Trophoblast cell (in vitro differentiated cells and primary cell): ENCODE results near the gene SMURF1.

ENCODE experiments used
- DNase-seq, 2 donors: peaks; one replicate each; pipeline ENCODE4 v3.0.0-alpha.2; 2016
- H2AFZ ChIP-seq: 2 replicates; pipeline ENCODE4 v1.6.1; 2013; ENCODE audit warnings: low read length, moderate library complexity, mild to moderate bottlenecking; ENCODE audit not compliant: insufficient read depth, poor library complexity
- H2AK5ac ChIP-seq: 2 replicates; pipeline ENCODE4 v1.6.1; 2013; ENCODE audit warnings: mild to moderate bottlenecking, low read length
- H2BK120ac ChIP-seq: 2 replicates; pipeline ENCODE4 v1.6.1; 2013; ENCODE audit warnings: low read length, mild to moderate bottlenecking, moderate library complexity; ENCODE audit not compliant: insufficient read depth, poor library complexity
- H2BK12ac ChIP-seq: 2 replicates; pipeline ENCODE4 v1.6.1; 2013; ENCODE audit warnings: mild to moderate bottlenecking, low read length, moderate library complexity
- H2BK5ac ChIP-seq: 2 replicates; pipeline ENCODE4 v1.6.1; 2013; ENCODE audit warnings: low read length, low read depth, moderate library complexity, mild to moderate bottlenecking; ENCODE audit not compliant: poor library complexity
- H3K14ac ChIP-seq: 2 replicates; pipeline ENCODE4 v1.6.1; 2013; ENCODE audit warnings: mild to moderate bottlenecking, low read length
- H3K18ac ChIP-seq: 2 replicates; pipeline ENCODE4 v1.6.1; 2013; ENCODE audit warnings: mild to moderate bottlenecking, low read length
- H3K23ac ChIP-seq: 2 replicates; pipeline ENCODE4 v1.6.1; 2013; ENCODE audit warnings: low read length
- H3K27ac ChIP-seq: 2 replicates; pipeline ENCODE4 v1.5.1; 2013; ENCODE audit warnings: low read depth, mild to moderate bottlenecking, inconsistent platforms, low read length, moderate library complexity
- H3K27me3 ChIP-seq: 2 replicates; pipeline ENCODE4 v1.6.1; 2013; ENCODE audit warnings: inconsistent platforms, mild to moderate bottlenecking, low read length, moderate library complexity; ENCODE audit not compliant: insufficient read depth
- H3K36me3 ChIP-seq, 2 experiments: 1 replicate in 1 of 2; 2 replicates in 1 of 2; pipeline ENCODE4 v1.6.1; 2013; ENCODE audit warnings: low read length in 2 of 2, mild to moderate bottlenecking in 2 of 2, moderate library complexity in 1 of 2; ENCODE audit not compliant: insufficient read depth in 2 of 2, control insufficient read depth in 1 of 2
- H3K4ac ChIP-seq: 2 replicates; pipeline ENCODE4 v1.6.1; 2013; ENCODE audit warnings: low read depth, mild to moderate bottlenecking, low read length, moderate library complexity
- H3K4me1 ChIP-seq, 2 experiments: 1 replicate in 1 of 2; 2 replicates in 1 of 2; pipeline ENCODE4 v1.6.1; 2013; ENCODE audit warnings: low read length in 2 of 2, mild to moderate bottlenecking in 2 of 2, moderate library complexity in 1 of 2; ENCODE audit not compliant: insufficient read depth in 2 of 2, control insufficient read depth in 1 of 2
- H3K4me2 ChIP-seq: 2 replicates; pipeline ENCODE4 v1.6.1; 2013; ENCODE audit warnings: inconsistent platforms, mild to moderate bottlenecking, low read length, moderate library complexity
- H3K4me3 ChIP-seq: 2 replicates; pipeline ENCODE4 v1.5.1; 2013; ENCODE audit warnings: mild to moderate bottlenecking, low read depth, low read length, inconsistent platforms
- H3K79me1 ChIP-seq: one replicate; pipeline ENCODE4 v1.6.1; 2013; ENCODE audit warnings: low read length
- H3K79me2 ChIP-seq: 2 replicates; pipeline ENCODE4 v1.6.1; 2013; ENCODE audit warnings: low read length, mild to moderate bottlenecking; ENCODE audit not compliant: control insufficient read depth, insufficient read depth, poor library complexity
- H3K9ac ChIP-seq: 2 replicates; pipeline ENCODE4 v1.6.1; 2013; ENCODE audit warnings: mild to moderate bottlenecking, low read length
- H3K9me3 ChIP-seq: 2 replicates; pipeline ENCODE4 v1.6.1; 2013; ENCODE audit warnings: low read depth, mild to moderate bottlenecking, control low read depth, inconsistent platforms, low read length; ENCODE audit not compliant: insufficient read depth
- H4K12ac ChIP-seq: 2 replicates; pipeline ENCODE4 v1.6.1; 2013; ENCODE audit warnings: low read depth, mild to moderate bottlenecking, low read length, moderate library complexity
- H4K8ac ChIP-seq: 2 replicates; pipeline ENCODE4 v1.6.1; 2013; ENCODE audit warnings: low read depth, mild to moderate bottlenecking, low read length, moderate library complexity
- H4K91ac ChIP-seq: one replicate; pipeline ENCODE4 v1.6.1; 2013; ENCODE audit warnings: low read depth, mild to moderate bottlenecking, low read length, moderate library complexity
- WGBS: extraction: QIAGEN DNeasy Blood & Tissue Kit; methylation state at CpG from one replicate; pipeline ENCODE4 v1.1.7; 2013; ENCODE audit warnings: missing lambda C conversion rate; ENCODE audit not compliant: insufficient read length, insufficient coverage; ENCODE audit errors: extremely low coverage; 5-methylcytosine and 5-hydroxymethylcytosine counted together

The SMURF1 gene

DNA sequence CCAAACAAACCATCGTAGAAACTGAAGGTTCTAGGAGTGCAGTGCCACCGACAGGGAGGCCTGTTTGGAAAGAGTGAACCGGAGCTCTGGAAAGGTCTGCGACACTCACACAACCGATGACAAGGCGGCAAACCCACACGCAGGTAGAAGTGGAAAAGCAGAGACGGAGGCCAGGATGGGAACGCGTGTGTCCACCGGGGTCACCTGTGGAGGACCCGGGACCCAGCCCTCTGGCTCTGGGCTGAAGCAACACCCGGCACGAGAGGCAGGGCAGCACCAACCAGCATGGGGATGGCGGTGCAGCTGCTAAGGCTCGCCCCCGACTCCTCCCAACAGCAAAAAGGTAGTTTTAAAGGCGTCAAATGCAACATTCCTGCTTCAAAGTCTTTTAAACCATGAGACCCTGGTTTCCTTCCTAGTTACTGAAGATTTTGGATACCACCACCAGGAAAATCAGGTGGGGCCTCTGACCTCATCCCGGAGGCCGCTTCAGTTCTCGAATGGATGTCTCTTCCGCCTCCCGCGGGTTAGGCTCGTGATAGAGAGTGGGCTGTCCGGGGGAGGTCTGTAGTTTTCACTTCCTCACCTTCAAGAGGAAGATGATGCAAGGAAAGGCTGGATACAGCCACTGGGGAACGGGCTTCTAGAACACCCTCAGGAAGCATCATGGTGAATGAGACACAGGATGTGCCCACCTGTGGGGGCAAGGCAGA lies 115.5 kb downstream of the SMURF1 start:
- H3K4me1 ChIP-seq = no peaks in the 10 kb centered on the region
- H4K12ac ChIP-seq = no peak overlapping the region
- no peak overlapping the region for H2AK5ac ChIP-seq
- no CpG with 5 or more reads among the region's 27 CpGs for WGBS
- H3K14ac ChIP-seq = no peak overlapping the region
- H3K27me3 ChIP-seq = no peaks in the 10 kb centered on the region
- H2AFZ ChIP-seq = no peak overlapping the region
- no peaks in the 10 kb centered on the region for H3K79me1 ChIP-seq
- no peaks in the 10 kb centered on the region for H3K9me3 ChIP-seq
- H3K18ac ChIP-seq = no peak overlapping the region
- no peak for DNase-seq
- H3K9ac ChIP-seq = no peak overlapping the region
- peaks cover 41 to 50% of the 10 kb centered on the region in 2 experiments for H3K36me3 ChIP-seq
- no peak overlapping the region for H3K23ac ChIP-seq
- no peaks in the 10 kb centered on the region for H3K79me2 ChIP-seq
- no peak overlapping the region for H3K4me3 ChIP-seq
- H2BK5ac ChIP-seq = no peak overlapping the region
- H4K8ac ChIP-seq = no peak overlapping the region
- H3K27ac ChIP-seq = no peak overlapping the region
- H4K91ac ChIP-seq = no peak overlapping the region
- H2BK120ac ChIP-seq = no peak overlapping the region
- H2BK12ac ChIP-seq = no peak overlapping the region
- no peak overlapping the region for H3K4me2 ChIP-seq
- no peak overlapping the region for H3K4ac ChIP-seq

DNA sequence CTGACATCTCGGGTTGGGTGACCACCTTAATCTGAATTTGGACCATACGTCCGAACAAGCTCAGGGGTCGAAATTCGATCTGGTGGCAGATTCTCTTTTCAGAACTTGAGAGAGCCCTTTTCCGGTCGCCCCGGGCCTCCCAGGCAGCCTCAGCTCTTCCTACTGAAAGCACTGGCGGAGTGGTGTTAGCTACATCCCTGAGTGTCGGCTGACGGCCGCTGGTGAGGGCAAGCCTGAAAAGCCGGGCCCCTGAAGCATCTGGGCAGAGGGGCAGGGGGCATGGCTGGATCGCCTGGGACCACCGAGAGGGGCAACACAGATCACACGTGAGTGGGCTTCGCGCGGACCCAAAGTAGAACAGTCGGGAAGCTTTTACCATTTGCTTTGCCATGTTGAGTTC lies 116.1 kb downstream of the SMURF1 start:
- no peak overlapping the region for H2AK5ac ChIP-seq
- WGBS = no CpG with 5 or more reads among the region's 20 CpGs
- H3K9me3 ChIP-seq = no peaks in the 10 kb centered on the region
- H3K4me3 ChIP-seq = no peak overlapping the region
- no peak overlapping the region for H3K23ac ChIP-seq
- no peak for DNase-seq
- no peak overlapping the region for H3K27ac ChIP-seq
- no peak overlapping the region for H3K4ac ChIP-seq
- H3K36me3 ChIP-seq = peaks cover 35 to 44% of the 10 kb centered on the region in 2 experiments
- no peak overlapping the region for H4K91ac ChIP-seq
- H2BK12ac ChIP-seq = no peak overlapping the region
- no peaks in the 10 kb centered on the region for H3K4me1 ChIP-seq
- no peaks in the 10 kb centered on the region for H3K79me2 ChIP-seq
- H3K9ac ChIP-seq = no peak overlapping the region
- H4K12ac ChIP-seq = no peak overlapping the region
- no peak overlapping the region for H3K14ac ChIP-seq
- no peak overlapping the region for H3K4me2 ChIP-seq
- no peak overlapping the region for H2AFZ ChIP-seq
- H2BK120ac ChIP-seq = no peak overlapping the region
- no peak overlapping the region for H3K18ac ChIP-seq
- no peak overlapping the region for H4K8ac ChIP-seq
- no peaks in the 10 kb centered on the region for H3K27me3 ChIP-seq
- no peaks in the 10 kb centered on the region for H3K79me1 ChIP-seq
- H2BK5ac ChIP-seq = no peak overlapping the region

DNA sequence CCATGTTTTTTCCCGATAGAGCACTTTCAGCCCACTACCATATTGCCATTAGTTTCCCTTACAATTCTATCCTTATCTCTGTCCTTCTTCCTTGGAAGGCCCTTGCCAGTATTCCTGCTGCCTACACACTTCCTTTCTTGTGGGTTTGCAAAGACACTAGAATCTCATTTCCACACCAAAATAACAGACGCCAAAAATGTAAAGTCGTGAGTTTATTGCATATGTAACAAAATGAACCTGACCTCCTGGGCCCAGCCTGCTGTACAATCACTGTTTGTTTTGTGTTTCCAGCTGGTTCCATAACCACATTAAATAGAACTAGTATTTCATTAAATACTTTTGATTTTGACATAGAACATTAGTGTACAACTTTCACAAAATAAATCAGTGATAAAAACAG lies 116.7 kb downstream of the SMURF1 start:
- Histone ChIP-seq H2AFZ (no peak overlapping the region), H3K4ac (no peak overlapping the region), H2BK120ac (no peak overlapping the region), H4K91ac (no peak overlapping the region), H4K8ac (no peak overlapping the region), H4K12ac (no peak overlapping the region), H3K9me3 (no peaks in the 10 kb centered on the region), H3K27ac (no peak overlapping the region), H3K4me1 (no peaks in the 10 kb centered on the region), H3K14ac (no peak overlapping the region), H3K4me3 (no peak overlapping the region), H3K18ac (no peak overlapping the region), H3K79me1 (no peaks in the 10 kb centered on the region), H3K36me3 (peaks cover 32 to 43% of the 10 kb centered on the region in 2 experiments), H2BK5ac (no peak overlapping the region), H2BK12ac (no peak overlapping the region), H2AK5ac (no peak overlapping the region), H3K79me2 (no peaks in the 10 kb centered on the region), H3K4me2 (no peak overlapping the region), H3K27me3 (no peaks in the 10 kb centered on the region), H3K9ac (no peak overlapping the region), H3K23ac (no peak overlapping the region)
- no peak for DNase-seq
- no CpG with 5 or more reads among the region's 3 CpGs for WGBS

DNA sequence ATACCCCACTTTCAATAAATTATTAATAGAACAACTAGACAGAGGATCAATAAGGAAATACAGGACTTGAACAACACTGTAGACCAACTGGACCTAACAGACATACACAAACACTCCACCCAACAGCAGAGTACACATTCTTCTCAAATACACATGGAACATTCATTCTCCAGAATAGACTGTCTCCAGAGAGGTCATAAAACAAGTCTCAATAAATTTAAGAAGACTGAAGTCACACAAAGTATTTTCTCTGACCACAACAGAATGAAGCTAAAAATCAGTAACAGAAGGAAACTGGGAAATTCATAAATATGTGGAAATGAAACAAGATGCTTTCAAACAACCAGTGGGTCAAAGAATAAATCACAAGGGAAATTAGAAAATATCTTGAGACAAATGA lies 119.8 kb downstream of the SMURF1 start:
- Histone ChIP-seq H3K4ac (no peak overlapping the region), H3K27me3 (no peaks in the 10 kb centered on the region)

More for the DNA sequence above, 119.8 kb downstream of the SMURF1 start:
- Histone ChIP-seq H3K23ac (no peak overlapping the region), H2AK5ac (no peak overlapping the region), H3K4me2 (no peak overlapping the region), H2BK120ac (no peak overlapping the region), H4K91ac (no peak overlapping the region), H3K4me1 (no peaks in the 10 kb centered on the region), H3K14ac (no peak overlapping the region), H2AFZ (no peak overlapping the region), H3K79me1 (no peaks in the 10 kb centered on the region), H3K18ac (no peak overlapping the region), H3K36me3 (peaks cover 18 to 24% of the 10 kb centered on the region in 2 experiments), H2BK5ac (no peak overlapping the region), H4K12ac (no peak overlapping the region), H3K27ac (no peak overlapping the region), H3K9ac (no peak overlapping the region), H3K4me3 (no peak overlapping the region), H4K8ac (no peak overlapping the region), H3K9me3 (no peaks in the 10 kb centered on the region), H2BK12ac (no peak overlapping the region), H3K79me2 (no peaks in the 10 kb centered on the region)
- DNase-seq = no peak
